Measurements from ENCODE around the gene RNF13. TPM values are rescaled to one million over a fixed set of nuclear protein-coding genes. Genes with fewer than 3 reads are reported as not detected.

RNF13 gene
- total and polyA plus RNA-seq, 9 donors: 29.3 to 43.7 (median 33.5) TPM

- peaks cover 2% of the 10 kb centered on the region for H3K4me1 ChIP-seq (ENCODE audit: control insufficient read depth, insufficient read depth, low read length)
- no peak overlapping the region for H3K27ac ChIP-seq (ENCODE audit: low read length)
- DNase-seq: no peak
- no CpG with 5 or more reads among the region's 1 CpG for WGBS (ENCODE audit: insufficient coverage)
- no peaks in the 10 kb centered on the region for H3K27me3 ChIP-seq (ENCODE audit: control insufficient read depth, insufficient read depth, low read length)
- H3K4me3 ChIP-seq (ENCODE audit: low read length): no peak overlapping the region
- H3K36me3 ChIP-seq (ENCODE audit: control insufficient read depth, insufficient read depth, low read length): no peaks in the 10 kb centered on the region
- H3K9me3 ChIP-seq (replicated peaks; ENCODE audit: control insufficient read depth, low read depth, low read length): peaks cover 5% of the 10 kb centered on the region
Observed at GRCh38 chr3:149998946-149999345, 185.9 kb downstream of the RNF13 start.

GRCh38 chr3:149999421-149999820 is 186.4 kb downstream of the RNF13 start:
- Histone ChIP-seq H3K4me1 (ENCODE audit: control insufficient read depth, insufficient read depth, low read length) (peaks cover 2% of the 10 kb centered on the region), H3K9me3 (replicated peaks; ENCODE audit: control insufficient read depth, low read depth, low read length) (peaks cover 4% of the 10 kb centered on the region), H3K36me3 (ENCODE audit: control insufficient read depth, insufficient read depth, low read length) (no peaks in the 10 kb centered on the region), H3K27ac (ENCODE audit: low read length) (no peak overlapping the region), H3K4me3 (ENCODE audit: low read length) (no peak overlapping the region), H3K27me3 (ENCODE audit: control insufficient read depth, insufficient read depth, low read length) (no peaks in the 10 kb centered on the region)
- peak; percentile 46 for DNase-seq
- 79% methylated on average over 3 of the region's 4 CpGs for WGBS (ENCODE audit: insufficient coverage)

- H3K27me3 ChIP-seq (ENCODE audit: control insufficient read depth, insufficient read depth, low read length): no peaks in the 10 kb centered on the region
- no peak for DNase-seq
- peaks cover 2% of the 10 kb centered on the region for H3K4me1 ChIP-seq (ENCODE audit: control insufficient read depth, insufficient read depth, low read length)
- H3K27ac ChIP-seq (ENCODE audit: low read length): no peak overlapping the region
- H3K9me3 ChIP-seq (replicated peaks; ENCODE audit: control insufficient read depth, low read depth, low read length): no peaks in the 10 kb centered on the region
- H3K36me3 ChIP-seq (ENCODE audit: control insufficient read depth, insufficient read depth, low read length): no peaks in the 10 kb centered on the region
- no peak overlapping the region for H3K4me3 ChIP-seq (ENCODE audit: low read length)
Observed at GRCh38 chr3:150000641-150001040, 187.6 kb downstream of the RNF13 start.

GRCh38 chr3:150005243-150006112 is 192.5 kb downstream of the RNF13 start:
- Histone ChIP-seq H3K9me3 (replicated peaks; ENCODE audit: control insufficient read depth, low read depth, low read length) (no peaks in the 10 kb centered on the region), H3K4me3 (ENCODE audit: low read length) (no peak overlapping the region), H3K36me3 (ENCODE audit: control insufficient read depth, insufficient read depth, low read length) (no peaks in the 10 kb centered on the region), H3K27me3 (ENCODE audit: control insufficient read depth, insufficient read depth, low read length) (no peaks in the 10 kb centered on the region), H3K4me1 (ENCODE audit: control insufficient read depth, insufficient read depth, low read length) (no peaks in the 10 kb centered on the region), H3K27ac (ENCODE audit: low read length) (no peak overlapping the region)
- no peak for DNase-seq
- WGBS (ENCODE audit: insufficient coverage): no CpG with 5 or more reads among the region's 4 CpGs

- no peak for DNase-seq
- Histone ChIP-seq H3K4me3 (ENCODE audit: low read length) (no peak overlapping the region), H3K36me3 (ENCODE audit: control insufficient read depth, insufficient read depth, low read length) (no peaks in the 10 kb centered on the region), H3K9me3 (replicated peaks; ENCODE audit: control insufficient read depth, low read depth, low read length) (no peaks in the 10 kb centered on the region), H3K27ac (ENCODE audit: low read length) (no peak overlapping the region), H3K4me1 (ENCODE audit: control insufficient read depth, insufficient read depth, low read length) (no peaks in the 10 kb centered on the region), H3K27me3 (ENCODE audit: control insufficient read depth, insufficient read depth, low read length) (no peaks in the 10 kb centered on the region)
Observed at GRCh38 chr3:150006794-150007193, 193.8 kb downstream of the RNF13 start.

Other genes starting within 250 kb of the RNF13 start
- gene WWTR1, start 155.2 kb upstream of the RNF13 start, total RNA-seq: 35.5 TPM
- 10 to 100 TPM; 47.1 to 88.5 (median 74.8) TPM for gene WWTR1, start 155.2 kb upstream of the RNF13 start, polyA plus RNA-seq (ENCODE audit: insufficient read depth in 1 of 8, insufficient read length in 8 of 8, low replicate concordance in 1 of 8)
- 40.3 TPM for gene COMMD2, start 60.7 kb upstream of the RNF13 start, total RNA-seq
- 10 to 100 TPM; 27.3 to 37.0 (median 32.6) TPM for gene COMMD2, start 60.7 kb upstream of the RNF13 start, polyA plus RNA-seq (ENCODE audit: insufficient read depth in 1 of 8, insufficient read length in 8 of 8, low replicate concordance in 1 of 8)
- not detected for gene ANKUB1, start 20.7 kb upstream of the RNF13 start, total RNA-seq
- under 1 TPM in 1 of 8 donors, not detected in 7; 0.16 TPM for gene ANKUB1, start 20.7 kb upstream of the RNF13 start, polyA plus RNA-seq (ENCODE audit: insufficient read depth in 1 of 8, insufficient read length in 8 of 8, low replicate concordance in 1 of 8)
- gene PFN2, start 157.7 kb downstream of the RNF13 start, total RNA-seq: 98.9 TPM
- 100 to 1,000 TPM; 218 to 270 (median 247) TPM for gene PFN2, start 157.7 kb downstream of the RNF13 start, polyA plus RNA-seq (ENCODE audit: insufficient read depth in 1 of 8, insufficient read length in 8 of 8, low replicate concordance in 1 of 8)

Measured in muscle of leg (tissue), 11 donors.